Activated T-helper 9 cell treated with anti-CD3 and anti-CD28 coated beads, Interleukin-2, amount 50 U/mL, for 16 hours (primary cell): Measurements from ENCODE around the gene ELFN1.
"Not testable (repeated sequence)": the region's sequence is repeated elsewhere in the genome, so short reads cannot be mapped to it uniquely, and the experiment has no call there.

ENCODE experiments used
- DNase-seq: peaks from one replicate; pipeline ENCODE4 v3.0.0-alpha.2; 2020; ENCODE audit warnings: low read depth

ELFN1 gene

DNA sequence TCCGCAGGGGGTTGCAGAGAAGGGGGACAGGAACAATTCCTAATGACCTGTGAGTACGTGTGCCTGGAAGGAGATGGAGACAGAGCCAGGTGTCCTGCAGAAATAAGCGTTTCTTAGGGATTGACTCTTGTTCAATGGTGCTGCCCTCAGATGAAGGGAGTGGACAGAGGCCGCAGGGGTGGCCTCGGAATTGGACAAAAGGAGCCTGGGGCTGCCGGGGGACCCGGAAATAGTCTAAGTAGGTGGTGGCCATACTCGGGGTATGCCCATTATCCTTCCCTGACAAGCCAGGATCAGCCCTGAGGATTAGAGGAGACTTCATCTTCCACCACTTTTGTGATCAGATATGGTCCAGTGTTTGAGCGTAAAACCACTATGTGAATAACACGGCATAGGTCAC lies 39.2 kb downstream of the ELFN1 start:
- DNase-seq: no peak

DNA sequence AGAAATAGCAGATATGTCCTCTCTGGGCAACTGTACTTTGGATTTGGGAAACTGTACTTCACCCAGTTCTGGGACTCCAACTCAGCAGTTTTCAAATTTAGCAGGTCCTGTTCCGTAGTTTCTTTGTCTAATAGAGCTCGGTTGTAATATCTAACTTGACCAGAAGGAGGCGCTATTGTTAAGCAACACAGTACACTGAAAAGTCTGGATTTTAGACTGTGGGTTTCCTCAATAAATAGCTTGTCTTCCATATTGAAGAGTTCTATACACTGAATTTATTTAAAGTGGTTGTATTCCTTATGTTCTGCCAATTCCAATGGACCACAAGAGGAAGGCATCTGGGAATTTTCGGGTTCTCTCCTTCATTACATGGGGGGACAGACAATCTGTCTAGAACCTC lies 39.8 kb downstream of the ELFN1 start:
- DNase-seq: no peak

DNA sequence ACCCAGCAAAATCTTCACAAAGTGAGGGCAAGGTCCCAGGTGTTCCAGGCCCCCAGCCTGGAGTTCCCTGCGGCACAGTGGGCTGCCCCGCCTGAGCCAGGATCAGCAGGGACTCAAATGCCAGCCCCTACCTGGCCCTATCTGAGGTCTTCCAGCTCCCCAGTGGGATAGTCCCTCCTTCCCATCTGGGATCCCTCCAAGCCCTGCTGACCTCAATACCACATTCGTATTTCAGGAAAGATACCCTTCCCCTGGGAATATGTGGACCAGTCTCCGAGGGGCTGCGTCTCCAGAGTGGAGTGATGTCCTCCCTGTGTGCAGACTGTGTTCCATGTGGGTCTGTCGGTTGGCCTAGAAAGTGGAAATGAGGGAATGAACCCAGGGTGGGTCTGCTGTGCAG lies 40.9 kb downstream of the ELFN1 start:
- no peak for DNase-seq

DNA sequence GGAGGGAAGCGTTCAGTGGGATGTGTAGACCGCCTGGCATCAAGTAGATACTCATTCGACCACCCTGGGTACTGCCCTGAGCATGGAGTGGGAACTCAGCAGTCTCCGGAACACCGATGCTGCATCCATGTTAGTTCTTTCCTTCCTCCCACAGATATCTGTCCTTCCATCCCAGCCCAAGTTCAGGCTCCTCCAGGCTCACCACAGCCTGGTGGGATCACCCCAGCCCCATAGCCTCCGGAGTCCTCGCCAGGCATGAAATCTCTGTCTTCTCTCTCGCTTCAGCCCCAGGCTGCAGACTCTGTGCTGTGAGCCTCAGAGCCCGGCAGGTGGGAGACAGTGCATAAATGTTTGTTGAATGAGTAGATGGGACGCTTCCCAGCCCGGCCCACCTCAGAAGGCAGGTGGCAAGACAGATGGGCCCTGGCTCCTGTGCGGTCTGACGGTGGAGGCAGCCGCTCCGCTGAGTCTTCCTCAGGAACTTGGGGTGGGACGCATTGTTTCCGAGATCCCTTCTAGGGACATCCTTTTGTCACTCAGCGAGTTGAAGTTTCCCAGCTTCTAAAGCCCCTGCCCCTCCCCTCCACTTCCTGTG lies 42.9 kb downstream of the ELFN1 start:
- DNase-seq: no peak

DNA sequence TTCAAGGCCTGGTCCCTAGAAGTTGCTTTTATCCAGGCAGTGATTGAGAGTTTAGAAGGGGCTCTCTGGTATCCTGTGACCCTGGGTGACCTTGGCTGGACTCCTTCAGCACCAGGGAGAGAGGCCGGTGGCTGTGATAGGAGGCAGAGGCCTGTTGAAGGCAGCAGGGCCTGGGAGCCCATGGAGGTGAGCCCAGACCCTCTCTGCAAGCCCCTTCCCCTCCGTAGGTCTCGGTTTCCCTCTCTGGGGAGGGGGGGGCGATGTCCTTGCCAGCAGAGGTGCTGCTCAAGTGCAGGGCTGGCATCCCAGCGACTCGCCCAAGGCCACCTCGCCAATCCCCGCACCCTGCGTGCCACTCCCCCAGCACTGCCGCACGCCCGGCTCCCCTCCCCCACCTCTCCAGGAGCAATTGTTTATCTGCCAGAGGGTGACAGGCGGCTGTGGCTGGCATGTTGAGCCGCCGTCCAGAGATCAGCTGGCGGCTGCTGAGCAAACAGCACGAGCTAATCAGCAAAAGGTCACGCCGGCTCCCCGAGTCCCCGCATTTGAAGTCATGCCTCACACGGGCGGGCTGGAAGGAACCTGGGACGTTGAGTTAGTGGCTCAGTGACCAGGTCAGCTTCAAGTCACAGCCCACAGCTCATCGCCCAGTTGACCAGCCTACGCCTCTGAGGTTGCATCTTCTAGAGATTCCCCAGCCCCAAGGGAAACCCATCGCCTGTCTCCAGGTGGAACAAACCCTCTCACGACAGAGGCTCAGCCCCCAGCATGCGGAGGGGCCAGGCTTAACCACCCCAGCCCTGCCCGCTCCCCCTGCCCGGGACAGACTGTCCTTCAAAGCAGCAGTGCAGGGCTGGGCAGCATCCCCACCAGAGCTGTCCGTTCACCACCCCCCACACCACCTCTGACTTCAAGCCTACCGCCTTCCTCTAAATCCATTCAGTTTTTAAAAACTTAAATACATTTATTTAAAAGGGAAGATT lies 43.7 kb downstream of the ELFN1 start:
- no peak for DNase-seq

- no peak for DNase-seq
Measured at GRCh38 chr7:1714583-1715330, 44.7 kb downstream of the ELFN1 start.

DNA sequence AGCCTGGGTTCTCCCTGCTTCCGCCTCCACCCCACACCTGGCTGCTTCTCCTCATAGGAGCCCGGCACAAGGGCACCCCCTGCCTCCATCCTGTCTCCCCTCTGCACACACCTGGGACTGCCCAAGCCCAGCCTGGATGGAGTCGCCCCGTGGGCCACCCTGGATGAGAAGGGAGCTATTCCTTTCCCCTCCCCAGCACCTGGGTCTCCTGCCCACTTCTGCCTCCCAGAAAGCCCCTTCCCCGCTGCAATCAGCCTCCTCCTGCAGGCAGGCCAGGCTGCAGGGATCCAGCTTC lies 45.2 kb downstream of the ELFN1 start:
- DNase-seq: no peak

GRCh38 chr7:1715671-1716074 lies 45.6 kb downstream of the ELFN1 start:
- DNase-seq: no peak

GRCh38 chr7:1716263-1717094 lies 46.4 kb downstream of the ELFN1 start:
- DNase-seq: no peak

GRCh38 chr7:1717095-1717483 lies 47.0 kb downstream of the ELFN1 start:
- DNase-seq: no peak

- DNase-seq: no peak
Measured at GRCh38 chr7:1717903-1718676, 48.0 kb downstream of the ELFN1 start.

DNA sequence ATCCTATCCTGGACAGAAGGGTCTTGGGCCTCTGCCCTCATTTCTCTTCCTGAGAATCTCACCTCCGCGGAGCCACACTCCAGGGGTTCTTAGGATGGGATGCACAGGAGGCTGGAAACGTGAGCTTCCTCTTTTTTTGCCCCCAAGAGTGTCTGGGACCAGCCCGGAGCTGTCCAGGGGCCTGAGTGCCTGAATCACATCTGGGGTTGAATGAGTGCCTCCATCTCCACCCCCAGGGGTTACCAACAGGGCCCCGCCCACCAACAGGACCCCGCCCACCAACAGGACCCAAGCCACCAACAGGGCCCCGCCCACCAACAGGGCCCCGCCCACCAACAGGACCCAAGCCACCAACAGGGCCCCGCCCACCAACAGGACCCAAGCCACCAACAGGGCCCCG lies 48.8 kb downstream of the ELFN1 start:
- DNase-seq: not testable (repeated sequence)

GRCh38 chr7:1719256-1719655 lies 49.2 kb downstream of the ELFN1 start:
- not testable (repeated sequence) for DNase-seq

DNA sequence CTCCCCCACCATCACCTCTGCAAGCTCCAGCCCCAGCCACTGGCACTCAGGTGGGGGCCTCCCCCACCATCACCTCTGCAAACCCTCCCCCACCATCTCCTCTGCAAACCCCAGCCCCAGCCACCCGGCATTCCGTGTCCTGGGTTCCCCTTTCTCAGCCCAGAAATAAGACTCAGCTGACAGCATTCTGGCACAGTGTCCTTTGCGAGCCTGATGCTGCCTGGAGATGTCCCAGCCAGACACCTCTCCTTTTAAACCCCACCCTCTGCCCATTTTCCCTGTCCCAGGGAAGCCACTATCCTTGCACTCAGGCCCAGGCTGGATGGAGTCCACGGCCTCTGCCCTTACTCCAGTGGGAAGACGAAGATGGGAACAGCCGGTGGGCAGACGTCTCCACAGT lies 49.8 kb downstream of the ELFN1 start:
- DNase-seq: no peak

GRCh38 chr7:1720326-1720725 lies 50.2 kb downstream of the ELFN1 start:
- no peak for DNase-seq

DNA sequence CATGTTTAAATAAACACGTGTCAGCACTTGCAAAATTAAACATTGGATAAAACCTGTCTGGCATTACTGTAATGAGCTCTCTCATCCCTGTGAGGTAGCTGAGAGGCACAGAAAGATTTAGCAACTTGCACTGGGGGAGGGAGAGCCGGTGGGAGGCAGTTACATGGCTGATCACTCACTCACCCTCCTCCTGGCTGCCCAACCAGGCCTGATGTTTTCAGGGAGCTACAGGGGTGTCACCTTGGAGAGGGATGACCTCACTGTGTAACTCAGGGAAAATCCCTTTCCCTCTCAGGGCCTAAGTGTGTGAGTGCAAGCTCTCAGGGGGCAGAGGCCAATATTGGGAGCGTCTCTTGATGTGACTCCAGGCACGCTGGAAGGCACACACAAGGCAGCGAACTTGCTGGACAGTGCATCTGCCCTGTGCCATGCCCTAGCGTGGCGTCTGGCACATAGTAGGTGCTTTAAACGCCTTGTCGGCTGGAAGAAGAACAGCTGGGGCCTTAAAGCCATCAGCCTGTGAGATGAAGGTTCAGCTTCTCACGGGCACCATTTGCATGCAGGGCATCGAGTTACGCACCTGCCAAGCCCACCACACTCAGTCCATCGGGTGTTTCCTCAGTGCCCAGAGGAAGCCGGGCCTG lies 51.1 kb downstream of the ELFN1 start:
- no peak for DNase-seq

DNA sequence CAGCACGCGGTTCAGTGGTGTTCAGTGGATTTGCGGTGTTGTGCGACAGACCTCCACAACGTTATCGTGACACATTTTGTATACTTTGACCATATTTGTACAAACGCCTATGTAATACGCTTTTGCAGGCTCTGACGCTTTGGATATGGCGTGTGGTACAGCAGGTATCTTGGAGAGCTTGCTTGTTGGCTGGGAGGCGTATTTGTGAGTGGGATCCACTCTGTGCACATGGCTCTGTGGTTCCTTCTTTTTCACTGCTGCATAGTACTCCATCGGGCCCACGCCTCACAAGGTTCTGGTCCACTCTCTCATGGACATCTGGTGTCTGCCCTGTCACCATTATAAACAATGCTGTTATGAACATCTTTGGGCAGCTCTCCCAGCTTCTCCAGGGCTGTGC lies 53.2 kb downstream of the ELFN1 start:
- DNase-seq: no peak

GRCh38 chr7:1724118-1724910 lies 54.2 kb downstream of the ELFN1 start:
- DNase-seq: no peak

DNA sequence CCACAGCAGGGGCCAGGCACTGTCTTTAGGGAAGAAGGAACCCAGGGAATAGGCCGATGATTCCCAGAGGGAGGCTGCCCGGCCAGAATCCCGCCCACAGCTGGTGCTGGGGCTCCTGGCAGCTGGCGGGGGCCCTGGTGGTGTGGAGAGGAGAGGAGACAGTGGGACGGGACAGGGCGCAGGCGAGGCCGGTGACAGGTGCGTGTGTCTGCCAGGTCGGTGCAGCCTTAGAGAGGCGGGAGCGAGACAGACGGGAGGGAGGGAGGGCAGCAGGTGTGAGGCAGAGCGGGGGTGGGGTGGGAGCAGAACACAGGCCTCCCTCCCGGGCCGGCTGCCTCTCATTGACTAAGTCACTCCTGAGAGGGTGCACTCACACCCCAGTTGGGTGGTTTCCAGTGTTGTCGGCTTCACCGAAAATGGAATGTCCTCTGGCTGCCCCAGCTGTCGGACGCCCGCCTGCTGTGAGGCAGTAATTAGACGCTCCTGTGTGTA lies 55.2 kb downstream of the ELFN1 start:
- DNase-seq: no peak
